ENCODE data around the gene UQCRFS1.

DNA sequence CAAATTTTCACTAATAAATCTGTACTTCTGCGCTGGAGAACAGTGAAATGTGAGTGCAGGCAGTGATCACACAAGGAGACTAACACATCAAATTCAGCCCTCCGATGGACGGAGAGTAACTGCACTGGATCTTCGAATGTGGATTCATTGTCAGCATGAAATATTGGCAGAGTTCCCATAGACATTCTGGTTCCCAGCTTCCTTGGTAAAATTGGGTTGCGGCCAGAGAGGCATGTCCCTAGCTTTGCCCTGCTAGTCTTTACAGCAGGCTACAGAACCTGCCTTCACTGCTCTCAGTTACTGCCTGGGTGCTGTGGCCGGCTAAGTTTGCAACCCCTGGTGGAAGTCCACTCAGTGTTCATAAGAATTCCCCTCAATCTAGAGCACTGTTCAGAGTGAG is 32.3 kb upstream of the UQCRFS1 start:
- TF ChIP-seq CTCF (IDR thresholded peaks at IDR 0.05) (no peak), POLR2A (IDR thresholded peaks at IDR 0.05) (no peak)

Measured in Peyer's patch (tissue), 4 donors.